Spleen (tissue), 11 donors: ENCODE measurements around the gene DCP1A. TPM values are rescaled to one million over a fixed set of nuclear protein-coding genes. Genes with fewer than 3 reads are reported as not detected.

ENCODE experiments used
- DNase-seq: peaks from one replicate; pipeline ENCODE4 v3.0.0-alpha.2; 2020
- H3K27ac ChIP-seq, 8 donors: fragments of 200-600 bp; sonication (generic) in 7 of 8; 1 replicate in 4 of 8; 2 replicates in 4 of 8; pipeline versions ENCODE4 v1.5.0 to v1.8.0; 2016 to 2021; ENCODE audit warnings: inconsistent platforms in 4 of 8, mild to moderate bottlenecking in 4 of 8, moderate library complexity in 1 of 8
- H3K27me3 ChIP-seq, 7 donors: fragments of 200-600 bp; sonication (generic) in 6 of 7; replicated peaks in 1 of 7; 1 replicate in 4 of 7; 2 replicates in 3 of 7; pipeline versions ENCODE4 v1.5.0 to v1.8.0; 2016 to 2021; ENCODE audit warnings: inconsistent platforms in 3 of 7, mild to moderate bottlenecking in 1 of 7
- H3K36me3 ChIP-seq, 6 donors: fragments of 200-600 bp; sonication (generic) in 5 of 6; 1 replicate in 4 of 6; 2 replicates in 2 of 6; pipeline versions ENCODE4 v1.5.0 to v1.8.0; 2016 to 2021; ENCODE audit warnings: inconsistent platforms in 2 of 6
- H3K4me1 ChIP-seq, 6 donors: fragments of 200-600 bp; sonication (generic) in 5 of 6; 1 replicate in 3 of 6; 2 replicates in 3 of 6; pipeline versions ENCODE4 v1.5.0 to v1.8.0; 2016 to 2021; ENCODE audit warnings: inconsistent platforms in 3 of 6
- H3K4me3 ChIP-seq, 8 donors: fragments of 200-600 bp; sonication (generic) in 7 of 8; 1 replicate in 4 of 8; 2 replicates in 4 of 8; pipeline versions ENCODE4 v1.5.0 to v1.8.0; 2016 to 2021; ENCODE audit warnings: inconsistent platforms in 4 of 8, mild to moderate bottlenecking in 4 of 8, moderate library complexity in 2 of 8
- H3K9me3 ChIP-seq, 8 donors: fragments of 200-600 bp; sonication (generic) in 7 of 8; 1 replicate in 4 of 8; 2 replicates in 4 of 8; pipeline versions ENCODE4 v1.5.0 to v1.8.0; 2016 to 2021; ENCODE audit warnings: inconsistent platforms in 4 of 8
- POLR2A ChIP-seq, 3 donors: fragments of 450-650 bp; IDR thresholded peaks; one replicate each; pipeline ENCODE4 v1.5.1; 2017; ENCODE audit warnings: antibody characterized with exemption in 3 of 3, mild to moderate bottlenecking in 1 of 3
- POLR2AphosphoS5 ChIP-seq, 3 donors: sonication (generic); formaldehyde crosslinking; IDR thresholded peaks; one replicate each; pipeline ENCODE4 v1.5.1; 2017; ENCODE audit warnings: antibody characterized with exemption in 3 of 3
- WGBS, 5 donors: extraction: QIAGEN DNeasy Blood & Tissue Kit in 3 of 5; methylation state at CpG; one replicate each; pipeline versions ENCODE4 v1.1.5 to v1.1.7; 2013 to 2018; 5-methylcytosine and 5-hydroxymethylcytosine counted together
- intact Hi-C: fragments of 100-400 bp; cut with DNase I; formaldehyde crosslinking; loops from one replicate; pipeline ENCODE4 v1.15.0; 2023; ENCODE audit warnings: low total_unique reads
- polyA plus RNA-seq, 3 donors: library from polyadenylated mRNA; stranded (reverse); fragments of 200-250 nt; gene quantifications; one replicate each; pipeline ENCODE4 v1.2.1, GENCODE V29; 2013
- total RNA-seq, 7 donors: library from RNA; depleted of rRNA in 3 of 7; stranded (reverse); fragments of >200 nt in 3 of 7; fragmentation: NEBNext Ultra II Directional in 4 of 7; extraction: Animal tissue kit (Norgen Biotek cat#: 25700) in 4 of 7; gene quantifications; one replicate each; pipeline versions ENCODE4 v1.1.0 to v1.2.1, GENCODE V29; 2016 to 2021
- TF ChIP-seq, protein P1 (sequence below), 11 experiments: fragments of 200-600 bp in 7 of 11; fragments of 450-650 bp in 4 of 11; sonication (generic) in 4 of 11; IDR thresholded peaks in 8 of 11; conservative IDR thresholded peaks in 3 of 11; 1 replicate in 7 of 11; 2 replicates in 4 of 11; pipeline versions ENCODE4 v1.4.0 to v1.8.0; 2016 to 2021; ENCODE audit warnings: antibody characterized with exemption in 11 of 11, inconsistent platforms in 4 of 11, mild to moderate bottlenecking in 1 of 11
- donor health status: healthy with polysubstance abuse.
- donor health status: DM: no; HTN: no; CAD: no; lungs with moderate emphysema.
- donor health status: DM: no; HTN: no; CAD: no.
- donor health status: Bipolar disorder and iron deficiency.
- donor health status: healthy.
- donor health status: DM: no; HTN: no; CAD: no.
- donor health status: DM: yes; HTN: yes; CAD: no.

The DCP1A gene
- total and polyA plus RNA-seq, 10 donors: 4.0 to 28.1 (median 23.3) TPM

DNA sequence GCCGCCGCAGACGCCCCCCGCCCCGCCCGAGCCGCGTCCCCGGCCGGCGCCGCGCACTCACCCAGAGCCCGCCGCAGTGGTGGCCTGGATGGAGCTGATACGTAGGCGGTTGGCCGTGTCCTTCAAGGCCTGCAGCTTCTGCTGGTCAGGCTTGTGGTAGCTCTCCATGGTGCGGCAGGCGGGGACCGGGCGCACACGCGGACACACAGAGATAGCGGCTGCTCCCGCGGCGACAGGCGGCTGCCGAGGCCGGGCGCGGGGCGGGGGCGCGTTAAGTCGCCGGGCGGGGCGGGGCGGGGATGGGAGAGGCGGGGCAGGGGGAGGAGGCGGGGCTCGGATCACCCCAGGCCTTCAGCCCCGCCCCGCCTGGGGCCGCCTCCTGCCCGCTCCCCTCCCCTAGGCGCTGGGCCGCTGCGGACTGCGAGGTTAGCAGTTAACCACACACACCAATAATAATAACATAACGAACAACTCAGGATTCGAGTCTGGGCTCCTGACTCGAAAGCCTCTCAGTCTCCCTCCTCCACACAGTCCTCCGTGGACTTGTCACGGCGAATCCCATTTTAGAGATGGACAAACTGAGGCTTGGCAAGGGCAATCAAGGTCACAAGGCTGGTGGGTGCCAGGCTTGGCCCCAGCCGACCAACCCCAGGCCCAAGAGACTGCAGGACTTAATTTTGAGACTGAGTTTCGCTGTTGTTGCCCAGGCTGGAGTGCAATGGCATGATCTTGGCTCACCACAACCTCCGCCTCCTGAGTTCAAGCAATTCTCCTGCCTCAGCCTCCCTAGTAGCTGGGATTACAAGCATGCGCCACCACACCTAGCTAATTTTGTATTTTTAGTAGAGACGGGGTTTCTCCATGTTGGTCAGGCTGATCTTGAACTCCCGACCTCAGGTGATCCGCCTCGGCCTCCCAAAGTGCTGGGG is 91.3 kb downstream of the DCP1A start, which contains the start of gene TKT:
TKT (minus strand) TSS at position 248 of the 929 bp plus-strand sequence; CDS start at position 168, 80 bp downstream.
- WGBS, 5 donors: 12 to 51% (median 15%) methylated on average over 17 to 66 of the region's 66 CpGs
- Histone ChIP-seq H3K9me3 (no peaks in the 10 kb centered on the region), H3K4me3 (peak within 1 kb of the TSS; percentile 92 to 100 (median 98)), H3K27me3 (no peaks in the 10 kb centered on the region), H3K27ac (peak within 1 kb of the TSS; percentile 75 to 98 (median 94)), H3K36me3 (no peaks in the 10 kb centered on the region), H3K4me1 (peaks cover 20 to 54% (median 46%) of the 10 kb centered on the region in 6 donors)
- TF ChIP-seq POLR2AphosphoS5 (IDR thresholded peaks at IDR 0.05) (peak; percentile 92 to 95 (median 93)), POLR2A (IDR thresholded peaks at IDR 0.05) (peak; percentile 9 to 51 (median 22))
- TF ChIP-seq, protein P1, sequence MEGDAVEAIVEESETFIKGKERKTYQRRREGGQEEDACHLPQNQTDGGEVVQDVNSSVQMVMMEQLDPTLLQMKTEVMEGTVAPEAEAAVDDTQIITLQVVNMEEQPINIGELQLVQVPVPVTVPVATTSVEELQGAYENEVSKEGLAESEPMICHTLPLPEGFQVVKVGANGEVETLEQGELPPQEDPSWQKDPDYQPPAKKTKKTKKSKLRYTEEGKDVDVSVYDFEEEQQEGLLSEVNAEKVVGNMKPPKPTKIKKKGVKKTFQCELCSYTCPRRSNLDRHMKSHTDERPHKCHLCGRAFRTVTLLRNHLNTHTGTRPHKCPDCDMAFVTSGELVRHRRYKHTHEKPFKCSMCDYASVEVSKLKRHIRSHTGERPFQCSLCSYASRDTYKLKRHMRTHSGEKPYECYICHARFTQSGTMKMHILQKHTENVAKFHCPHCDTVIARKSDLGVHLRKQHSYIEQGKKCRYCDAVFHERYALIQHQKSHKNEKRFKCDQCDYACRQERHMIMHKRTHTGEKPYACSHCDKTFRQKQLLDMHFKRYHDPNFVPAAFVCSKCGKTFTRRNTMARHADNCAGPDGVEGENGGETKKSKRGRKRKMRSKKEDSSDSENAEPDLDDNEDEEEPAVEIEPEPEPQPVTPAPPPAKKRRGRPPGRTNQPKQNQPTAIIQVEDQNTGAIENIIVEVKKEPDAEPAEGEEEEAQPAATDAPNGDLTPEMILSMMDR (IDR thresholded peaks at IDR 0.05 in 8 of 11, conservative IDR thresholded peaks at IDR 0.05 in 3 of 11): no peak
- DNase-seq: peak; percentile 98
- intact Hi-C loops: no loop called here

DNA sequence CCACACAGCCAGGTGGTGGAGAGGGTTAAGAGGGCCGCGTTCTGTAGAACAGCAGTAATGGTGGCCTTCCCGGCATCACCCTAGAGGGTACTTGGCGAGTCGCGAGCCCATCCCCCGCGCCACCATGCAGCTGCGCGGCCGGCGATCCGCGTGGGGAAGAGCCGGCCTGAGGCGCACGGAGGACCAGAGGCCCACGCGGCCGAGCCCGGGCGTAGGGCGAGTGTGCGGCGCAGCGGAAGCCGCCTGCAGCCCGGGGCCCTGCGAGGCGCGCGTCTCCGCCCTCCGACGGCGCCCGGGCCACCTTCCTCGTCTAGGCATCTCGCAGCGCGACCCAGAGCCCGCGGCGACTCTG is 91.9 kb downstream of the DCP1A start:
- intact Hi-C loops: no loop called here

DNA sequence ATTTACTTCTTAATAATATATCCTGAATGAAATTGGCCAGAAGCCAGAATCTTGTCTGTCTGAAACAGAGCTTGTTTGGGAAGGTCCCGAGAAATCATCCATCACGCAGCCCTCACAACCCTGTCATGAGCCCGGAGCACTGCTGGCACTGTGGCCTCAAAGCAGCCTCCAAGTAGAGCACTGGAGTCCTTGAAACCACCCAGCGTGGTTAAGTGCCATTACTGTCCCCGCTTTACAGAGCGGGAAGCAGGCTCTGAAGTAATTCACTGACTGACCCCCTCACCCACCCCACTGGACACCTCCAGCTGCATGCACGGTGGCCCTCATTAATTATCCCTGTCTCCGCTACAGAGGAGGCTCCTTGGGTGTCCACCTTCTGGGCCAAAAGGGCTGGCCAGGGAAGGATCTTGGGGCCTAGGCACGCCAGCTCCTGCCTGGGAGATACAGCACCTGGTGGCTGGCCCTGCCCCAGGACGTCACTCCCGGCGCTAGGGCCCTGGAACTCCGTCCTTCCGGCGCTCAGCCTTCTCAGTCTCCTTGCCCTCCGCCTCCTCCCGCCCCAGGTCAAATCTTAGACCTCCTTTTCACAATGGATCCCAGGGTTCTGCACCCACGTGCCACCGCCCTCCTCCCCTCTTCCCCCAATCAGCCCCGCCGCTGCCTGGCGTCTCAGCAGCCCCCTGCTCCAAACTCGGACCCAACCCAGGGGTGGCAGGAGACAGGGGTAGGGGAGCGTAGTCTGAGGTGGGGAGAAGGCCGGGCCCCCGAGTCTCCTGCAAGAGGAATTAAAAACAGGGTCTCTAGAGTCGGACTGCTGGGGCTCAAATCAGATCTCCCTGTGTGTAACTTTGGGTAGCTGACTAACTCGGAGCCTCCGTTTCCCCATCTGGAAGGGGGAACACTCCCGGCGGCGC is 92.6 kb downstream of the DCP1A start:
- DNase-seq: peak; percentile 92
- H3K36me3 ChIP-seq: no peaks in the 10 kb centered on the region
- TF ChIP-seq POLR2AphosphoS5 (IDR thresholded peaks at IDR 0.05): peak; percentile 17 to 62 (median 51)
- TF ChIP-seq, protein P1 (IDR thresholded peaks at IDR 0.05 in 8 of 11, conservative IDR thresholded peaks at IDR 0.05 in 3 of 11): no peak
- H3K4me1 ChIP-seq: peaks cover 24 to 67% (median 59%) of the 10 kb centered on the region in 6 donors
- H3K4me3 ChIP-seq: peak overlapping the region; percentile 92 to 100 (median 98)
- peak overlapping the region; percentile 75 to 98 (median 94) for H3K27ac ChIP-seq
- intact Hi-C loops: no loop called here
- 0 to 2% (median 1%) methylated on average over 27 to 32 of the region's 32 CpGs for WGBS, 5 donors
- H3K27me3 ChIP-seq: no peaks in the 10 kb centered on the region
- H3K9me3 ChIP-seq: no peaks in the 10 kb centered on the region

More for the DNA sequence above, 91.9 kb downstream of the DCP1A start:
- TF ChIP-seq POLR2A (IDR thresholded peaks at IDR 0.05) (no peak), POLR2AphosphoS5 (IDR thresholded peaks at IDR 0.05) (no peak)
- TF ChIP-seq, protein P1 (IDR thresholded peaks at IDR 0.05 in 8 of 11, conservative IDR thresholded peaks at IDR 0.05 in 3 of 11): no peak
- Histone ChIP-seq H3K27ac (peak overlapping the region; percentile 75 to 98 (median 94)), H3K4me3 (peak overlapping the region; percentile 92 to 100 (median 98)), H3K36me3 (no peaks in the 10 kb centered on the region), H3K4me1 (peaks cover 21 to 60% (median 53%) of the 10 kb centered on the region in 6 donors), H3K27me3 (no peaks in the 10 kb centered on the region), H3K9me3 (no peaks in the 10 kb centered on the region)
- DNase-seq: peak; percentile 92
- WGBS, 5 donors: 0 to 1% (median 0%) methylated on average over 2 to 44 of the region's 44 CpGs
